GOT3 (cell line): ENCODE measurements around the gene TBRG4.

Experiments
- DNase-seq: peaks from one replicate; lab custom pipeline; 2025; ENCODE audit warnings: mixed read lengths; lab: John Stamatoyannopoulos, UW

TBRG4 gene

GRCh38 chr7:45143616-45144015, 32.1 kb upstream of the TBRG4 start:
- no peak for DNase-seq

DNA sequence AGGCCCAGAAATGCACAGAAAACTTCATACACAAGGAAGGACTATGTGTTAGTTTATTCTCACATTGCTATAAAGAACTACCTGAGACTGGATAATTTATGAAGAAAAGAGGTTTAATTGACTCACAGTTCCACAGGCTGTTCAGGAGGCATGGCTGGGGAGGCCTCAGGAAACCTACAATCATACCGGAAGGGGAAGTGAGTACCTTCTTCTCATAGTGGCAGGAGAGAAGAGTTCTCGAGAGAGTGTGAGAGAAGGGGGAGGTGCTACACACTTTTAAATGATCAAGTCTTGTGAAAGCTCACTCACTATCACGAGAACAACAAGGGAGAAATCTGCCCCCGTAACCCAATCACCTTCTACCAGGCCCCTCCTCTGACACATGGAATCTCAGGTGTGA, 29.3 kb upstream of the TBRG4 start:
- DNase-seq: no peak

DNA sequence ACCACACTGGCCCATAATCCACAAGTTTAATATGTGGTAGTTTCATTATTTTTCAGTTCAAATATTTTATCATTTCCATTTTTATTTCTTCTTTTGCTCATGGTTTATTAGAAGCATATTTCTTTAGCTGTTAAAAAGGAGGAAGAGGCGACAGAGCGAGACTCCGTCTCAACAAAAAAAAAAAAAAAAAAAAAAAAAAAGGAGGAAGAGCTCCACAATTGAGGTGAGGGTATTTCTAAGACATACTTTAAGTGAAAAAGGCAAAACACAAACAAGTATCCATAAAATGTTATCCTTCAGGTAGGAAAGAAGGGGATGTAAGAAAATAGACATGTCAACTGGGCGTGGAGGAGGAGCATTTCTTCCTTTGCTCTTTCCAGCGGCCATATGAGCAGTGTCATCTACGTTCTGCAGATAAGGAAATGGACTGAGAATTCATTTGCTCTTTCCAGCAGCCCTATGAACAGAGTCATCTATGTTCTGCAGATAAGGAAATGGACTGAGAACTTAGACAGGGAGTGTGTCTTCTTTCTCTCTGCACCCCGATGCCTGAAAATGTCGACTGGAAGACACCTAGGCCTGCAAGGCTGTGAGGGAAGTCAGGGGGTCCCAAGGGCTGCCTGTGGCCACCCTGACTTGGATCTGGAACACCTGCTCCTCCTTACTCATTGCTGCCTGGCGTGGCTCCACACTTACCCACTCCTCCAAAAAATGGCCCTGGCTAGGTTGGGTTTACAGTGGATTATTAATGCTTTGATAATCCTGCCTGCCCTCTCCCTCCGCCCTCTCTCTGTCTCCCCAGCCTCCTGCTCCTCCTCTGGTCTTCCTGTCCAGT, 27.2 kb upstream of the TBRG4 start:
- no peak for DNase-seq

GRCh38 chr7:45136106-45137060, 24.9 kb upstream of the TBRG4 start:
- DNase-seq: no peak

GRCh38 chr7:45133877-45134276, 22.4 kb upstream of the TBRG4 start:
- DNase-seq: no peak

DNA sequence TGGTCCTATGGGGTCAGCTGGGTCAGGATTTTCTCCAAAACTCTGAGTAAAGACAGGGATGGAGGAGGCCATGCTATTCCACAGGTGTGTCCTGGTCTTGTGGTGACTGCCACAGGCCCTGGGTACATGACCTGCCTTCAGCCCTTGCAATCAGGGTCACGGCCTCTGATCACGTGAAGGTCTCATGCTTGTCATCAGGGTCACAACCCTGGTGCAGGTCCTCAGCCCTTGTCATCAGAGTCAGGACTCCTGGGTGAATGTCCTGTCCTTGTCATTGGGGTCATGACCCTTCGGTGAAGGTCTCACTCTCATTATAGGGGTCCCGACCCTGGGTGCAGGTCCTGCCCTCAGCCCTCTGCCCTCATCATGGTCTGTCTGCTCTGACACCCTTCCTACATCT, 21.9 kb upstream of the TBRG4 start:
- no peak for DNase-seq

DNA sequence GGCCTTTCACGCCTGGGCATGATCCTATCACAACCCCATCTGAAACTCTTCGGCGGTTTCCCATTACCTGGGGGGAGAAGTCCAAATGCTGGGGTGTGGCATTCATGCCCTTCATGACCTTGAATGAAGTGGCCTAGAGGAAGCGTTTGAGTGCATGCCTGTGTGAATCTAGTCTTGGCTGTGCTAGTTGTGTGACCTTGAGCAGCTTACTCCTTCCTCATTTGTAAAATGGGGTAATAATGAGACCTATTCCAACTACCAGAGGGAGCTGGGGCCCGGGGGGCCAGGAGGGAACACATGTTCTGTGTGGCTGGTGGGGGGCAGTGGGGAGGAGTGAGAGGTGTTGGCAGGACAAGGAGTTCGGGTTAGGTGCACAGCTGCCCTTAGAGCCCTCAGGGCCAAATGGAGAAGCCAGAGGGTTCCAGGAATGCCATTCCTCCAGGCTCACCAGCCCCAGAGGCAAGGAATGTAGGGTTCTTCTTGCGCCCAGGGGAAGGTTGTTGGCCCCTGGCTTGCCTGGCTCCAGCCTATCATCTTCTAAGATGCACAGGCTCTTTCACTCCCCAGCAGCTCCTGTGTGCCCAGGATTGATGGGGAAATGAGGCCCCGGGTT, 21.3 kb upstream of the TBRG4 start:
- no peak for DNase-seq

GRCh38 chr7:45131891-45132290, 20.4 kb upstream of the TBRG4 start:
- no peak for DNase-seq

- no peak for DNase-seq
These were observed 19.4 kb upstream of the TBRG4 start for GRCh38 chr7:45130910-45131309.

- DNase-seq: no peak
These were observed 18.4 kb upstream of the TBRG4 start for GRCh38 chr7:45129906-45130305.

DNA sequence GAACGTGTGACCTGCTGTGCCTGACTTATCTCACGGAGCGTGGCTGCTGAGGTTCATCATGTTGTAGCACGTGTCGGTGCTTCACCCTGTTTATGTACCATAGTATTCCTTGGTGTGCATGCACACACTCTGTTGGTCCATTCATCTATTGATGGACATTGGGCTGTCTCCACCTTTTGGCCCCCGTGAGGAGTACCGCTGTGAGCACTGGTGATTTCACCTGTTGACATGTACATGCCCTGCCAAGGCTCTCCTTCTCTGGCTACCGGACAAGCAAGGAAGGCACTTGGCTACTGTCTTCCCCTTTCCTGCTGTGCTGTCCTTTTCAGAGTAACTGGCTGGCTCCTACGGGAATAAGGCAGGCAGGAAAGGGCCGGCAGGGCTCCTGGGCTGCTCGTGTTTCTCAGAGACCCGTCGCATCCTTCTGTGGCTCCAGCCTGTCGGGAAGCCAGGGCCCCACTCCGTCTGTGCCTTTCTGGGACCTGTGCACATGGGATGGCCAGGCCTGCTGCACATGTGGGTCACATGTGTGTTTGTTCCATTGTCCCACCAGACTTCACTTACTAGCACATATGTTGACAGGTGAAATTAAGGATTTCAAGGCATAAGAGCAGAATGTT, 17.8 kb upstream of the TBRG4 start:
- DNase-seq: no peak

DNA sequence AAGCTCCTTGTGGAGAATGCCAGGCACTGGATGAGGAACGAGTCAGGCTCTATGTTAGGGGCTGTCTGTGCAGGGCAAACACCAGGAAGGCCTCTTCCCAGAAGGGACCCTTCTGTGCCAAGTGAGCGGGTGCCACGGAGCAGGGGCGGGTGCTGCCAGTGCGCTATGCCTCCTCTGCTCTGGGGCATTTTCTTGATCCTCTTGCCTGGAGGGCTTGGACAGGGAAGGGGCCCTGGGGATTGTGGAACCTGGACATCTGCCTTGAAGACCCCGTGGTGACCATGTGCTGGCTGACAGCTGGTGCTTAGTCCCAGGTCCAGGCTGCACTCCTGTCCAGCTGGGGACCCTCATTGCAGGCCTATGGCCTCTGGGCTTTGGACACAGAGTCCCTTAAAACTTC, 15.4 kb upstream of the TBRG4 start:
- no peak for DNase-seq

DNA sequence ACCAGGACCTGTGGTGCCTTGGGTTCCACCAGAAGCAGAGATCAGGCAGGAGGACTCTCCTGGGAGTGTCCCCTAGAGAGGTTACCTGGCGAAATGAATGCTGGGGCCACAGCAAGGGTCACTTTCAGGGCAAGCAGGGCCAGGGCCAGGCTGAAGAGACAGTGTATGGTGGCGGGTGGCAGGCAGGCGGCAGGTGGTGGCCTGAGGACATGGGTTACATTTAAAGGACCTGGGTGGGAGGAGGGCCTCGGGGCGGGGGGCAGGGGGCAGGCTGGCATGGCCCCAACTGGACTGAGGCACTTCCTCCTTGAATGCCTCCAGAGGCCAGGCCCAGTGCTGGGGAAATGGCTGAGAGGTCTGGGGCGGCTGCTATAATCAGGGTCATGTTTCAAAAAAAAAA, 14.7 kb upstream of the TBRG4 start:
- DNase-seq: no peak

DNA sequence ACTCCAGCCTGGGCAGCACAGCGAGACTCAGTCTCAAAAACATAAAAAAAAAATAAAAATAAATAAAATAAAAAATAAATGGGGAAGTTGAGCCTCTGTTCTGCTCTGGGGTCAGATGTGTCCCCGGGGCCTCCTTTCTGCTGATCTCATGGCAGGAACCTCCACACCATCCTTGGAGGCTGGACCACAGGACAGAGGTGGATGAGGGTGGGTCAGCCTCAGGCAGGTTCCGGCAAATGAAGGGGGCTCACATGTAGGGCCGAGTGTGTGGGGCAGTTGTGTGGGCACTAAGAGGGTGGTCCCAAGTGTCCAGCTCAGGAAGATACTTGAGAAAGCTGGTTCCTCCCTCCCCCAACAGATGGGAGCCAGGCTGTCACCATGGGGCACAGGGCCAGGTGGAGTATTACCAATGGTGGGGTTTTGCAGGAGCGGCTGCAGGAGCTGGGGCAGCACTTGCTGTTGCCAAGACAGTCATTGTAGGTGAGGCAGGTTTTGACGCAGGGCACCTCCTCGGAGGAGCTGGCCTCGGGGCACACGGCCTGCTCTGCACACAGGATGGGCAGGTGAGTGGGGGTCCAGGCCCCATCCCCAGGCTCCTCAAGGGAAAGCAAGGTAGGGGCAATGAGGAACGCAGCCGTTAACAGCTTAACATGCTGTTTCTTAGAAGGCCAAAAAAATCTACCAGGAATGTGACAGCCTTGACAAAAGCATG, 13.9 kb upstream of the TBRG4 start:
- DNase-seq: no peak

- no peak for DNase-seq
These were observed 12.6 kb upstream of the TBRG4 start for GRCh38 chr7:45123913-45124710.

GRCh38 chr7:45122975-45123860, 11.7 kb upstream of the TBRG4 start:
- DNase-seq: no peak

- DNase-seq: no peak
These were observed 8.1 kb upstream of the TBRG4 start for GRCh38 chr7:45119550-45119949.

GRCh38 chr7:45118889-45119331, 7.4 kb upstream of the TBRG4 start:
- DNase-seq: no peak

- DNase-seq: no peak
These were observed 6.8 kb upstream of the TBRG4 start for GRCh38 chr7:45118292-45118691.

GRCh38 chr7:45117582-45117981, 6.1 kb upstream of the TBRG4 start:
- DNase-seq: no peak
